GM19023 (cell line): Measurements from ENCODE around the gene NOP9.

ENCODE experiments used
- ATAC-seq: cut with Tn5 transposase; IDR thresholded peaks from one replicate; pipeline ENCODE4 v1.9.1; 2021; ENCODE audit warnings: mild to moderate bottlenecking, moderate library complexity; ENCODE audit not compliant: unreplicated experiment

Gene NOP9, protein sequence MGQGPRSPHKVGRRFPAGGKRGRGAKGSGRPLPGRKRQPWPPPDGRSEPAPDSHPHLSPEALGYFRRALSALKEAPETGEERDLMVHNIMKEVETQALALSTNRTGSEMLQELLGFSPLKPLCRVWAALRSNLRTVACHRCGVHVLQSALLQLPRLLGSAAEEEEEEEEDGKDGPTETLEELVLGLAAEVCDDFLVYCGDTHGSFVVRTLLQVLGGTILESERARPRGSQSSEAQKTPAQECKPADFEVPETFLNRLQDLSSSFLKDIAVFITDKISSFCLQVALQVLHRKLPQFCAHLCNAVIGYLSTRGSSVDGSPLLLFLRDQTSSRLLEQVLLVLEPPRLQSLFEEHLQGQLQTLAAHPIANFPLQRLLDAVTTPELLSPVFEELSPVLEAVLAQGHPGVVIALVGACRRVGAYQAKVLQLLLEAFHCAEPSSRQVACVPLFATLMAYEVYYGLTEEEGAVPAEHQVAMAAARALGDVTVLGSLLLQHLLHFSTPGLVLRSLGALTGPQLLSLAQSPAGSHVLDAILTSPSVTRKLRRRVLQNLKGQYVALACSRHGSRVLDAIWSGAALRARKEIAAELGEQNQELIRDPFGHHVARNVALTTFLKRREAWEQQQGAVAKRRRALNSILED

DNA sequence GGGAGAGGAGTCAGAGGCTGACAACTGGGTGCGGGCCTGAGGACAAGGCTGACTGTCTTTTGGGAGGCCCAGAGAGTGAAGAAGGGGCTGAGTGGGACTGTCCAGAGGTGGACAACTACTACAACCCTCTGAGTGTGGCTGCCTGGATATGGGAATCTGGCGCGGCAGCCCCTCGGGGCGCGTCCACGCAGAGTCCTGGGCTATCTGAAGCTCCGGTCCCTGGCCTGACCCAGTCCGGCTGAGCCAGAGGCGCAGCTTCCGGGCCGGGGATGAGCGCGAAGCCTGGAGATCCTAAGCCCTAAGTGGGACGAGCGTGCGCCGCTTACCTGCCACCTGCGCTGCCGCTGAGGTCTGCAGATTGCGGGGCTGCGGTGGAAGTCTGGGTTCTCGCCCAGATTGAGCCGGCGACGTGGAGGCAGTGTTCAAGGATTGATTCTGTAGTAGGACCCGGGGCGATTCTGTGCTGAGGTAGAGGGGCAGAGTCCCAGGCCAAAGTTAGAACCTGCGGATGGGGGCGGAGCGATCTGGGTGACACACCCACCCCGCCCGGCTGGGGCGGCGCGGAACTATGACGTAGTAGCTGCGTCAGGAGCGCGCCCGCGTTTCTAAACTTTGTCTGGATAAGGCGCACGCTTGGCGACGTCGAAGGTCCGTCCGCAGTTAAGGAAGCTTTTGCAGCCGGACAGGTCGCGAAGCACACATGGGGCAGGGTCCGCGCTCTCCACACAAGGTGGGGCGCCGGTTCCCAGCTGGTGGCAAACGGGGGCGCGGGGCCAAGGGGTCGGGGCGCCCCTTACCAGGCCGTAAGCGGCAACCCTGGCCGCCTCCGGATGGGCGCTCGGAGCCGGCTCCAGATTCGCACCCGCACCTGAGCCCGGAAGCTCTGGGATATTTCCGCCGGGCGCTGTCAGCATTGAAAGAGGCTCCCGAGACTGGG, at the start of gene NOP9, which contains the start of gene DHRS1:
Gene NOP9, plus strand, starts transcription at position 596 of the 937 bp plus-strand sequence. Its CDS starts 105 bp downstream, at position 701.
Gene DHRS1, minus strand, starts transcription at position 526 of the 937 bp plus-strand sequence. CDS start 674 bp downstream, outside the sequence.
- ATAC-seq: peak; percentile 71

DNA sequence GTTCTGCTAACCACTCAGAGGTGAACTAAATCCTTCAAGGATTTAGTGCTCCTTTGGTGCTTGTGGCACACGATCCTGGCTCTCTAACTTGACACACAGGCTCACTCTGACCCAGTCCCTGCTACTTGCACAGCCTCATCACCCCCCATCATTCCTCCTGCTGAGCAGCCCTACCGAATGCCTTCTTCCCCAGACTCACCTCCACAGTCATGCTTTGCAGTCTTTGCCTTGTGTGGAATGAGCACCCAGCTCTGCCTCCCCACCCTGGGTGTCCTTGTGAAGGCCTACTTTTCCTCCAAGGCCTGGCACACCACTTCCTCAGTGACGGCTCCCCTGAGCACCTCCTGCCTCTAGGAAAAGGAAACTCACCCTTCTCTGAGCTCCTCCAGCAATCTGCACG, 49.3 kb upstream of the NOP9 start:
- ATAC-seq: no peak

DNA sequence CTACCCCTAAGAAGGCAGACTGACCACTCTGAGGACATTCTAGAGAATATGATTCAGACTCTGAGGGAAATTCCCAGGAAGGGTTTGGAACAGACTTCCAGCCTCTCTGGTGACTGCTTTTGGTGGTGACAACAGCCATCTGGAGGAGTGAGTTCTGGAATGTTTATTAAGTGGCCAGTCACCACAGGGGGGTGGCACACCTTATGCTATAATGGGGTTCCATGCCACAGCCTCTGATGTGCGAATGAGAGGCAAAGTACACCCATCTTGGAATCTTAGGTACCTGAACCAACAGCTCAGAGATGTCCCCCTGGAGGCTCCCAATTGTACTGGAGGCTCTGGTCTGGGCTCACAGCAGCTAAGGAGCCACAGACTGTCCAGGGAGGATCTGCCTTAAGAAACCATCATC, 47.8 kb upstream of the NOP9 start:
- no peak for ATAC-seq

DNA sequence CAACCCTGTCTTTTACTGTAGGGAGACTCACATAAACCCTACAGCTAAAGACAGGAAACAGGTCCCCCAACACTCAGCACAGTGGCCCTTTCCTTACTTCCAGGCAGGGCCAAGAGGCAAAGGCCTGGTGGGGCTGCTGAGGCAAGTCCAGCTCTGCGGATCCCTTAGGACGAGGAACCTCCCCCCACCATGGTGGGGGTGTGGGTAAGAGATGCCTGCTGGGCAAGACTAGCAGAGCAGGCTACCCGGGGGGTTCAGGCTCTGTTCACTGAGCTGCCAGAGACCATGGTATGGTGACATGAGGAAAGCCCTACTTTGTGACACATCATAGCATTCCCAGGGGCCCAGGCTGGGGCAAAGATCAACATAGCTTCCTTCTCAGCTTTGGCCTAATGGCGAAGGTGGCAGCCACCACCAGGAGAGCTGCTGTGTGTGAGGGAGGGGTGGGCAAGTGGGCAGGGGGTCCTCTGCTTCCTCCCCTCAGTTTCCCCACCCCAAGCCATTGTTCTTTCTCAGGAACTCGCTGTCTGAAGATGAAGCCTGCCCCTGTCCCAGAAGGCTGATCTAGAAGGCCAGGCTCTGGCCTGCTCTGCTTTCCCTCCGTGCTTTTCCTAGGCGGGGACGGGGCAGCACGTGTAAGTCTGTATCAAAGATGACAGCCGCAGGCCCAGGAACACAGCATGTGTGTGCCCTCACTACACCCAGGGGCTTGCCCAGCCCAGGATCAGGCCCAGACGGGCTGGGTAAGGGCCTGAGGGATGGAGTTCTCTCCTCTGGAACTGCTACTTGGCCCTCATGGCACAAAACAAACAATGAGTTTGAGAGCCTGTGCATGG, 47.1 kb upstream of the NOP9 start:
- no peak for ATAC-seq

DNA sequence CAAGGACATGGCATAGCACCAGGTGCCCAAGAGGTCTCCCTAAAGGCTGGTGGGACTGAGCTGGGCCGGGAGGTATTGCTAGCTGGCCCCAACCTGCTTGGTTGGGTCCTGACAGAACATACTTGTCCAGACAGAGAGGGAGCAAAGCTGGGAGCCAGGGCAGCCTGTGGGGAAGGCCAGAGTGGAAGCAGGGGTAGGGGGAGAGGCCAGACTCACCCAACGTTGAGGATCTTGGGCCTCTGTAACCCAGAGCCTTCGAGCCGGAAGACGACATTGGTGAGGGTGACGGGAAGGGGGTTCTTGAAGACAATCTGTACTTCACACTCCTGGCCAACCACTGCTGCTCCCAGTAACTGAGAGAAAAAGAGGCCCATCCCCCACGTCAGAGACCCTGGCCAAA, 45.7 kb upstream of the NOP9 start:
- ATAC-seq: no peak

DNA sequence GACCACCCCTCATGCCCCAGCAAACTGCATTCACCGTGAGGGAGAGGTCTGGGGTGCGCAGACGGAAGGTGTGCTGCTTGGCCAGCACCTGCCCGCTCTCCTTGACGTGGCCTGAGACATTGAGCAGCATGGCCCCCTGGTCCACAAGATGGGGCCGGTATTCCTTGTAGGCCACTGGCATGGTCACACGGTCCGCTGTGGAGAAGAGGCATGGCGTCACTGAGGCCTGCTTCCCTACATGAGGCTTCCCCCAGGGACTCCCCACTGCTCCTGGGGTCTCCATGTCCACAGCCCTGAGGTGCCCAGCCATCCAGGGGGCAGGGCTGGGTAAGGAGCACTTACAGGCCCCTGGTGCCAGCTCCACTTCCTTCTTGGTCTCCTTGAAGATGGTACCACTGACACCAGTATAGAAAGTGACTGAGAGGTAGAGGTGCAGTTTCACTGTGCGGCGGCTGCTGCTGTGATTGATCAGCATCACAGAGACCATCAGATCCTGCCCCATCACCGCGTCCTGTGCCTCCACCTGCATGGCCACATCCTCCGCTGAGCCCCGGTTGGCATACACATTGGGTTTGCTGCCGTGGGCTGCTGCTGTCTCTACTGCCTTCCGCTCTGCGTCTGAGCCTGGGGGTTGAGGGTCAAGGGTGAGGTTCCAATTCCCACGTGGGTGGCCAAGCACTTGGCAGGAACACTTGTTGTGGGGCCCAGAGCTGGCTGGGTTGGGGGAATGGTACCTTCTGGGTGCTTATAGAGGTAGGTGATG, 44.8 kb upstream of the NOP9 start:
- no peak for ATAC-seq

DNA sequence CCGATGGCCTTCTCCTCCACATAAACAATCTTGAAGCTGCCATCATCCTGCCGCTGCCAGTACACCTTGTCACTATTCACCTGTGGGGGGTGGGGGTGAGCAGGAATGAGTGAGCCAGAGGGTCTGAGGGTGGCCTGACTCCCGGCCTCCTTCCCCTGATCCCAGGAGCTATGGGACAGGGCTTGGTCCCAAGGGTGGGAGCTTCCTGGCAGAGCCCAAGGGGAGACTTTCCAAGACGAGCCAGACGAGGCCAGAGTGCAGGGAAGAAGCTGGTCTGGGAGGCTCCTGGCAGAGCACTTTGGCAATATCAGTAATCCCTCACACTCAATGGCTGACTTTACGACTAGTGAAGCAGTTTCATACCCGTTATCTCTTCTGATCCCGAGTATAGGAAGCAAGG, 44.2 kb upstream of the NOP9 start:
- ATAC-seq: no peak

DNA sequence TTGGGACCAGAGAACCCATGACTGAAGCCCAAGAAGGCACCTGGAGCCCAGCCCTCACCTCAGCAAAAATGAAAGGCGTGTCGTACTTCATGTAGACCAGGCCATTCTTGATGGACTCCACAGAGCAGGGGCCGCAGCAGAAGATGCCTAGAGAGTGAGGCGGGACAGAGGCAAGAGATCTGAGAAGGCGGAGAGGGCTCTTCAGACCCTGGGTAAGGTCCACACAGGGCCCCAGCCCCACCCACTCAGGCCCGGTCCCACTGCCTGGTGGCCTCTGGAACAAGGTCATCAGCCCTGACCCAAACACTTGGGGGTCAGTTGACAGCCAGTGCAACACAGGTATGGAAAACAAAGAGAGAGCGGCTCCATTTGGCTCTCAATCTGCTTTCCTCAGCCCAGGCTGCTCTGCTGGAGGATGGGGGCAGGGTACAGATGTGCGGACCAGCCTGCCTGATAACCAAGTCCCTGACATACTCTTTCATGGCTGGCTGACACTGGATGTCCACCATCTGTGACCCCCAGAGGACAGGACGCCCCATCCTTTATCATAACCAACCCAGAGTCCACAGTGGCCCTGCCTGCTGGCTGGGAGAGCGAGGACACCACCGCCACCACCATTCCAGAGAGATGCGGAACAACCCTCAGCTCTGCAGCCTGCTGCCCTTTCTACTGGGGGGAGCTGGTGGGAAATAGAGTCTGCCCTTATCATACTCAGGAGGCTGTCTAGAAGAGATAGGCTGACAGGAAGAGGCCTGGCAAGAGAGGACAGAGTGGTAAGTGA, 43.5 kb upstream of the NOP9 start:
- no peak for ATAC-seq

DNA sequence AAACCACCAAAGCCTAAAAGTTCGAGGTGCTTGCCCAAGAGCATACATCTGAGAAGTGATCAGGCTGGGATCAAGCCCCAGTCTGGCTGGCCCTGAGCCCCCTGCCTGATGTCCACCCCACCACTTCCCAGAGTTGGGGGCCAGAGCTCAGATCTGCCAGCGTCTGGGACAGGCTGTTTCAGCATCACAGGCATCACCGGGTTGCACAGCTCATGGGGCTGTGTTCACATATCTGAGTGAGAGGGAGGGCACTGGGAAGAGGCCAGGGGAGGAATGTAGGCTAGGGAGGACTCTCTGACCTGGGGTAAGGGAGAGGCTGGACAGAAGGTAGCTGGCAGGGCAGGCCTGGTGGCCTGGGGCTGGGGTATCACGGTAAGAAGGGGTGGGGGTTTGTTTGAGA, 42.7 kb upstream of the NOP9 start:
- ATAC-seq: no peak

DNA sequence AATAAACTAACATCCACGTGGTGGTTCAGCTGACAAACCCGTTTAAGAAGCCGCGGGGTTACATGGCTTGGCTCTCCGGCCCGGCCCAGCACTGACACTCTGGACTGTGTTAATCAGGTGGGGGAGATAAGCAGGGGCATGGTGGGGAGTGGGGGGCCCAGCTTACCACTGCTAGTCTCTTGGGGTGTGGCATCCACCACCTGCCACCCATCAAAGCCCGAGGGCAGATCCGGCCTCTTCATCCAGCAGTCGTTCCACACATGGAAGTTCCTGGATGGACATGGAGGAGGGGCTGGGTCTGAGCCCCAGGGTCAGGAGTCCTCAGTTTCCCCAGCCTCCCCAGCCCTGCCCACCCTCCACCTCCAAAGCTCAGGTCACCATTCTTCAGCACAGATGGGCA, 41.5 kb upstream of the NOP9 start:
- no peak for ATAC-seq

DNA sequence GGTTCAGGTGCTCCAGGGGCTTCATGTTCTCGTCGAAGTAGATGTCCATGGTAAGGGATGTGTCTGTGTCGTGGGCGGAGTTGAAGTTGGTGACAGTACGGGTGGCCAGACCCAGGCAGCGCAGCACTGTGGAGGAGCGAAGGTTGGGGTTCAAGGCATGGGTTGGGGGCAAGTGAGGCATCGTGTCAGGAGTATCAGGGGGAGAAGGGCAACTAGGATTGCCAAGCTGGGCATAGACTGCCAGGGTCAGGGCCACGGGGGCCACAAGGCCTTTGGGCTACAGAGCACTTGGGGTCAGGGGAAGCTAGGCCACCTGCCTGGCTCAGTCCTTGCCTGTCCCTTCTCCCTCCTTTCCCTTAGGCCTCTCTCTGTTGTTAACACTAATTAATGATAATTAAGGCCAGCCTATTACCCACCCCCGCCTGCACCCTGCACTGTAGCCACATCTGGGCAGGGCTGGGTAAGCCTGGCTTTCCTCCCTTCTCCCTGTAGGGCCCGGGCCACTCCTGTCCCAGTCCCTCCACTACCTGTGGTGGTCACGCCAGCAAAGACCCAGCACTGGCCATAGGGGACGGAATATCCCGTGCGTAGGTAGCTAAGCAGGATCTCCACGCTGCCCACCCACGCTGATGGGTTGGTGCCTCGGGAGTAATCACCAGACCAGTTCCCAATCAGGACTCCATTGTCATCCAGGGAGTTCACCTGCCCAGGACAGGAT, 40.9 kb upstream of the NOP9 start:
- ATAC-seq: no peak

DNA sequence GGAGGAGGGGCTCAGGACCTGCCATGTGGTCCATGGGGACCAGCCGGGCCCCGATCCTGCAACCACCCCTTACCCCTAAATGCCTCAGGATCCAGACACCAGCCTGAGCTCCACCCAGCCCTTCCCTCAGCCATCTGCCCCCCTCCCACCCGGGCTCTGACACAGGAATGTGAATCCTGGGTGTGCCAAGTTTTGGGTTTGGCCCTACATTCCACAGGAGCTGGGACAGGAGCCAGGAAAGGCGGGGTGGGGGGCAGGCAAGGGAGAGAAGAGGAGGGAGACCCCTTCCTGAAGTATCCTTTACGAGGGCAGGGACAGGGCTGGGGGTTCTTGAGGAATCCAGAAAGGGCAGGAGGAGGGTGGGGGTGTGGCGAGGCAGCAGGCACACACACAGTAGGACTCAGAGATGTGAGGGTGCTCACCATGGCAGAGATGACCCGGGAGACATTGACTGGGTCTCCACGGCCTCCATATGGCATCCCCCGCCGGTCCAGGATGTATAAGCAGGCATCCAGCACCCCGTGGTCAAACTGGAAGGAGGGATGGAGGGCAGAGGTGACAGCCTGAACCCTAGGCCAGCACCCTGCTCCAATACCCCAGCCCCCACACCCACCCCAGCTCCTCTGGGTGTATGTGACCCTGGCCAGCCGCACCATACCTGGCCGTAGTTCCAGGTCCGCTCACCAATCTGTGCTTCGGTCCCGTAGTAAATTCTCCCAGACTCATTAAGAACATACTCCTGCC, 40.2 kb upstream of the NOP9 start:
- ATAC-seq: no peak

DNA sequence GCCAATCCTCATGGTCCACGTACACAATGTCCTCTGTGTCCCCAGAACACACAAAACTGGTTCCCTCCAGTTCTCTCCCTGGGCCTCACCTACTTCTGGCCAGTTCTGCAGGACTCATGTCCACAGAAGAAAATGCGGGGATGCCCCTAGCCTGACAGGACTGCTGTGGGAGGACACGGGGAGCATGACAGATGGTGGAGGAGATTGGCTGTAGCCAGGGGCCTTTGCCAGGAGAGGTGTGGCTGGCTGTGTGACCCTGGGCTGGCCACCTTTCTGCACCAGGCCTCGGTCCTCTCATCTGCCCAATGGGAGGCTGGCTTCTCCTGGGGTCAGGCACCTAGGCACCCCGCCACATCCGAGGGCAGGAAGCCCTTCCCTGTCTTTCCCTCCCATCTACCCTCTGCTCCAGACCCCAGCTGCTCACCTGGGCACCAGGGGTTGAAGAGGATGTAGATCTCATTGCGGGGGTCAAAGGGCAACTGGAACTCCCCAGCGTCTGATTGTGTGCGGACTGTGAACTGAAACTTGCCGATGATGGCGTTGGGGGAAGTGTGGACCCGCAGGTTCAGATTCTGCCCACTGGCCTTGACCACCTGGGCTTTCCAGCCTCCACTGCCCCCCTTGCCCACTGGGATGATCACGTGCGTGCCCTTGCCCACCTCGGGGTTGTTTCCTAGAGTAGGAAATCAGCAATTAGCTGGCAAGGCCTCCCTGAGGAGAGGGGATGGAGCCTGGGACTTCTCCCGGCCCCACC, 39.4 kb upstream of the NOP9 start:
- no peak for ATAC-seq

DNA sequence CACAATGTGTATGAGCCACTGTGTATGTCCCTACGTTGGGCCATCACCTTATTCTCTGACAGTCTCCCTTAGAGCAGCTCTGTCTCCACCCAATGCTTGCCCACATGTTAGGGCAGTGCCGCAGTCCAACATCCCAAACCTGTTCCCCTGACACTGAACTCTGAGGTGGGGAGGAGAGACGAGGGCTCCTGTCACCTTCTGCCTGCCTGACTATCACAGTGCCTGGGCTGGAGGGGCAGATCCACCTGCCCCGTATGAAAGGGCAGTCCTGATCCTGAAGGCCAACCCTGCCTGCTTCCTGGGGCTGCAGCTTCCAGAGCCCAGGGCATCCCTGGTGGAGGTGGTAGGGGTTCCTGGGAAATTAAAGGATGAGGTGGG, 38.9 kb upstream of the NOP9 start:
- no peak for ATAC-seq

DNA sequence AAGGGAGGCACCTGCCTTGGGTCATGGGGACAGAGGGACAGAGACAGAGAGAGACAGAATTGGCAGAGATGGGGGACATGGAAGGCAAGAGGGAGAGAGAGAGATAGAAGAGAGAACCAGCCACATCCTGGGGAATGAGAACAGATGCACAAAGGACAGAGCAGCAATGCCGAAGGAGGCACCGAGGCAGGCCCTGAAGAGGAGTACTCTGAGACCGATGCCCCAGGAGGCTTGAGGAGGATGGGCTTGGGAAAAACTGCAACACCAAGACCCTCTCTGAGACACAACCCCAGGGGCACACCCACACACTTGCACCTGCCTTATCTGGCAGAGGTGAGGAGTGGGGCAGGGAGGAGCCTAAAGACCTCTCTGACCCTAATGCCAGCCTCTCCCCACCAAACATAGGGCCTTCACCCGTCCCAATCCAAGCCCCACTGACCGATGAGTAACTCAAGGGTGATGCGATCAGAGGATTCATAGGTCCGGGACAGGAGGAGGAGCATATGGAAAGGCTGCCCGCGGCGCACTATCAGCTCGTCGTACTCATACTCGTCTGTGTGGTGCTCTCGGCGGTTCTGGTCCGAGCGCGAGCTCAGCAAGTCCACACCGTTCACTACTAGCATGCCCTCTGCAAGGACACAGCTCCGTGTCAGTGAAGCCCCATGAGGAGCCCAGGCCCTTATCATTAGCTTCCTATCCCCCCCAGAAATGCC, 38.2 kb upstream of the NOP9 start:
- ATAC-seq: no peak

DNA sequence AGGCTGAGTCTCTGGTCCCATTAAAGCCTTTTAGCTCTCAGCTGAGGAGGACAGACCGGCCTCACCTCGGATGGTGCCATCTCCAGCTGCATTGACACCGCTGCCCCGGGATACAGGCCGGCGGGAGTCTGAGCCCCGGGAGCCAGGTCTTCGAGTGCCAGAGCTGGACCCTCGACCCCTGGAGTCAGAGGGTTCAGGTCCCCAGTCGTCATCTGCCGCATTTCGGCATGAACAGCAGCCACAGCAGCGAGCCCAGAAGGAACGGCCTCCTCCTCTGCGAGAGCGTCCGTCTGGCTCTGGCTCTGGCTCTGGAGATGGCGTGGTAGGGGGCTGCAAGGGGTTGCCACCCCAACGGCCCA, 37.7 kb upstream of the NOP9 start:
- ATAC-seq: no peak
